Dedifferentiated amniotic fluid mesenchymal stem cell (primary cell): ENCODE data around the gene FAM83F.
A peak's percentile ranks its signal among the peaks of the same experiment; 100 is the strongest.

Source experiments
- DNase-seq: peaks from one replicate; pipeline ENCODE4 v3.0.0-alpha.2; 2016; ENCODE audit errors: extremely low spot score

FAM83F gene

DNA sequence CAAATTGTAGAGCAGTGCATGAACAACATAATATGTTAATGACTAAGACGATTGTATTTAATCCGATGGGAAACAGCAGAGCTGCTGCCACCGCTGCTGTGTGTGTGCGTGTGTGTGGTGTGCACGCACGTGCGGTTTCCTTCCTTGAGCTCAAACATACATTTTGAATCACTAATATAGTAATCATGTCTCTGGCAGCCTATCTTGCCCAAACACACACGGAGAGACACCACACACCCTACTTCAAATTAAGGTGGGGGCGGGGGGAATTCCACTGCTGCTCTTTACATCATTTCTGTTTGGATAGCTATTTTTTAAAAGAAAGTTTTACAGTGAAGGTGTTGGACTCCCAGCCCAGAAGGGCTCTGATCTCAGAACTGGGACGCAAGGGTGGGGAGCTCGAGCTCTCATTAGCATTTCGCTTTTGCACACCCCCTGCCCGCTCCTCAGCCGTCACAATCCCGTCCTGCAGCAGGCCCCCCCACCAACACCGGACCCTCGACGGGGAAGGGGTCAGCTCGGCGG, 651 bp upstream of the FAM83F start:
- DNase-seq: no peak

GRCh38 chr22:39995393-39996252, 869 bp downstream of the FAM83F start:
- DNase-seq: no peak

GRCh38 chr22:39996732-39997131, 2.0 kb downstream of the FAM83F start:
- DNase-seq: no peak

- DNase-seq: no peak
Measured at GRCh38 chr22:39997421-39997820, 2.7 kb downstream of the FAM83F start.

DNA sequence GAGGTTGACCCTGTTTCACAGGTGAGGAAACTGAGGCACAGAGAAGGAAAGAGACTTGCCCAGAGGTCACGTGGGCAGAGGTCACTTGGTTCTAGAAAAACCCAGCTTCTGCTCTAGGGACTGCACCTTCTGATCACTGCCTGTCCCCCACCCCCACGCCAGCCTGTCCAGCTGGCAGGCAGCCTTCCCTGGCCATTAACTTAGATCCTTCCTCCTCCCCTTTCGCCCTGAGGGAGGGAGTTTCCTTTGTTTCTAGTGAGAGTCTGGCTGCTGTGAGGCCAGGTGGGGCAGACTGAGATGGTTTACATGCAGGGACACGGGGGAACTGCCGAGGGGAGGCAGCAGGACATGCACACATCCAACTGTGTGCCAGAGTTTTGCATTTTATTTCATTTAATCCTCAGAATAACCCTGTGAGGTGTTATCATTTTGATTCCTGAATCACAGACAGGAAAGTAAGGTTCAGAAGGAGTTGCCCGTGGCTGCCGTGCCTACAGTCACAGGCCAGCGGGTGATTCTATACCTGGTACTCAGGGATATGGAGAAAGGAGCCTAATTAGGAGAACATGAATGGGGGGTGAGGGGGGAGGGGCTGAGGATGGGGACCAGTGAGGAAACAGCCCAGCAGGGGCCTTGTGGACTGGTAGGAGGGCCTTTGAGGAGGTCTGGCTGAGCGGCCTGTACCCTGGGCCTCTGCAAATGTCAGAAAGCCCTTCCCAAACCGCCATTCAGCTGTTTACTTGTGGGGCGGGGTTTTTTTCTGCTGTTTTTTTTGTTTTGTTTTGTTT, 3.4 kb downstream of the FAM83F start:
- no peak for DNase-seq

DNA sequence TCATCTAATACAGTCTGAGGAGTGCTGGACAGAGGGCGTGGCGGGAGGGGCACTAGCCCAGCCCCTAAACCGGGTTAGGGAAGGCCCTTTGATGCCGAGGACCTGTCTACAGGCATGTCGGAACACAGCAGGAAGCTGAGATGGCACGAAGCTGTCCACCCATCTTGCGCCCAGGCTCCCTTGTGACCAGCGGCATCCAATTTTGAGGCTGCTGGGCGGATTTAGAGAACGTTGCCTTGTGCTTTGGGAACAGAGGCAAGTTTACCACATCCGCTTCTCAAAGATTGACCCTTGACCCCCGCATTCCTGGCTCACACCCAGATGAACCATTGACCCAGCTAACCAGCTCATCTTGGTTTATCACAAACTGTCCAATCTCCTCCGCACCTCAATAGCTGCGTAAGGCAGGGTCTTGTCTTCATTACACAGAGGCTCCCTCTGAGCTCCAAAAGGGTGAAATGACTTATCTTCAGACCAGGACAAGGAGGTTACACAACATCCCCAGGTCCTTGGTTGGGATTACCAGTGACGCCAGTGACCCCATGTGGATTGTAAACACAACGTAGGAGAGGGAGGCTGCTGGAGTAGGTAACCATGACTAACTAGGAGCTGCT, 4.5 kb downstream of the FAM83F start:
- no peak for DNase-seq

GRCh38 chr22:40000171-40000570, 5.4 kb downstream of the FAM83F start:
- no peak for DNase-seq

DNA sequence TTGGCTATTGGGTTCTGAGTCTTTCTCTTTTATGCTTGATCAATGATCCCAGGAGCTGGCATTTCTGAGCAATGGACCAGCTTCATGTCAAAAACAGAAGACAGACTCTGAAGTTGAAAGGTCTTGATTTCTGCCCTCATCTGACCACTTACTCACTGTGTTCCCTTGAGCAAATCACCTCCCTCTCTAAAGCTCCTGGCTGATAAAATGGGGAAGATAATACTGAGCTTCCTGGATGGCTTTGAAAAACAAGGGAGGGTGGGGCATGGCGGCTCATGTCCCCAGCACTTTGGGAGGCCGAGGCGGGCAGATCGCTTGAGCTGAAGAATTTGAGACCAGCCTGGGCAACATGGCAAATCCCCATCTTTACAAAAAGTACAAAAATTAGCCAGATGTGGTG, 6.4 kb downstream of the FAM83F start:
- no peak for DNase-seq

GRCh38 chr22:40001800-40002577, 7.2 kb downstream of the FAM83F start:
- DNase-seq: peak; percentile 38

DNA sequence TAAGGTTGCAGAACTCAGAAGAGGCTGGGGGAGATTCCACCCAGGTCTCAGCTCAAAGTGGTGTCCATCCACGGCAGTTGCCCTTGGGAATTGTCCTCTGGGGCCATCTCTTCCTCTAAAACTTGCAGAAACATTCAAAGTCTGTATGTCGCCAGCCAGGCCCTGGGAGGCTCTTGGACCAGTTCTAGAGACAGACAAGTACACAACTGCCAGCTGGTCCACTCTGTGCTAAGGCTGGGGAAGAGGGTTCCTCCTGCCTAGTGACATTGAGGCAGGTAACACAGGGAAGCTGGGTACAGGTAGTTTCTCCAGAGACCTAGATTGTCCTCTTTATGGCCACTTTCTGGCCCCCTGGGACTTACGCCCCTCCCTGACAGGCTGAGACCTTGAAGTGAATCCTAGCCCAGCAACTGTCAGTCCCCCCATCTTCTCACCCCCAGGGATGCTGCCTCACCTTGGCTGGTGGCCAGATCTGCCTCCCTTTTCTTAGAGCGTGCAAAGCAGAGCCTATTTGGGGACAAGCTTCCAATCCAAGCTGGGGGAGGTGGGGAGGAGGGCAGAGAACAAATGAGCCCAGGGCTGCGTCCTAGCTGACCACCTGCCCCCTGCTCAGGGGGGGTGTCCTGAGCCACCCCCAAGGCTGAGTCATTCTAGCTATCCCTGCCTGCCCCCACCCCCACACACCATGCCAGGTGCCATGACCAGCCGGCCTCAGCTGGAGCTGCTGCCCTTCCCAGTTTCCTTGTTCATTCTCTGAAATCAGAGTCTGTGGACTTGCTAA, 8.4 kb downstream of the FAM83F start:
- DNase-seq: no peak

- DNase-seq: no peak
Measured at GRCh38 chr22:40004836-40005235, 10.1 kb downstream of the FAM83F start.

GRCh38 chr22:40006641-40007040, 11.9 kb downstream of the FAM83F start:
- DNase-seq: no peak

DNA sequence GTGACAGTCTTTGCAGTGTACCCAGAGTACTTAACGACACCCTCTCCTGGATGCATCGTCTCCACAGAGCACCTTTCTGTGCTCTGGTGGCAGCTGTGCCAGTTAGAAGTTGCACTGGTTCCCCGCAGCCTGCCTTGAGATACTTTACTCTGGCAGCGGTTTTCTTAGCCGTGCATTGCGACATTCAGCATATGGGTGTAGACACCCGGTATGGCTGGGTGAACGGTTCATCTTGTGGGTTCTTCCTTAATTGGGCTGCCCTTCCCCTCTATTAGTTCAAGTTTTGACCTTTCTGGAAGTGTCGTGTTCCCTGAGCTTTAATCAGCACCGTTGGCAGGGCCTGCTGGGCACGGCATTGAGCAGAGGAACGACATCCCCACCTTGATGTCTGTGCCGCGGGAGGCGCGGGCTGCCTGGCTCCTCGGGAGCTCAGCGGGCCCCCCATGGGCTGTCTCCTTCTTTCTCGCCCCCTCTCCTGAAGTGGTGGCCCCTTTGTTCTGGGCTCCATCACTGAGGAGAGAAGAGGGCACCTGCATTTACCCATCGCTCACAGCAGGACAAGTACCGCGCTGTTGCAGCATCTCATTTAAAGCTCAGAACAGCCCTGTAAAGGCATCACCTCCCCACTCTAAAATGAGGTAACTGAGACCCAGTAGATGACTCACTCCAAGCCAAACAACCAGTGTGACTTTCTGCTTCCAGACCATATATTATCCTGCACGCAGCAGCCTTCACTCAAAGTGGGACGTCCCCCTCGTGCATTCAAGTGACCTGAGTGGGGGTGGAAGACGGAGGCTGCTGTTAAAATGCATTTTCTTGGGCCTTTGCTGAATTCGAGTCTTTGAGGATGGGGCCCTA, 13.3 kb downstream of the FAM83F start:
- no peak for DNase-seq

GRCh38 chr22:40008726-40009291, 14.1 kb downstream of the FAM83F start:
- no peak for DNase-seq

DNA sequence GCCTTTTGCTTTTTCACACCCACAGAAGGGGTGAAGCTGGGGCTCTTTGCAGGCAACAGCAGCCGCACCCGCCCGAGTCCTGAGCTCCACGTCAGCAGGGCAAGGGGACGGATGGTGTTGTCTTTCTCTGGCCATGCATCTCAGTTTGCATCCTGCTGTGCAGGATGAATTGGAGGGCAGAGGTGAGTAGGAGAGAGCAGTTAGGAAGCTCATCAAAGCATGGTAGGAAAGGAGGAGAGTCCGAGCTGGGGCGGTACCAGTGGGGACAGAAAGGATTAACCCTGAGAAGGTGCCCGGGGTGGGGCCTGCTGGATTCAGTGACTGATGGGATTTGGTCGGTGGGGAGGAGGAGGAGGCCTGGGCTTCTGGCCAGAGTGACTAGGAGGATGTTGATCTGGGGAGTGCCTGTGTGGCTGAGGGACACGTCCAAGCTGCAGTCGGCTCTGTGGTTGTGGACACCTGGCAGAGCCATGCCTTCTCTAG, 14.6 kb downstream of the FAM83F start:
- no peak for DNase-seq

DNA sequence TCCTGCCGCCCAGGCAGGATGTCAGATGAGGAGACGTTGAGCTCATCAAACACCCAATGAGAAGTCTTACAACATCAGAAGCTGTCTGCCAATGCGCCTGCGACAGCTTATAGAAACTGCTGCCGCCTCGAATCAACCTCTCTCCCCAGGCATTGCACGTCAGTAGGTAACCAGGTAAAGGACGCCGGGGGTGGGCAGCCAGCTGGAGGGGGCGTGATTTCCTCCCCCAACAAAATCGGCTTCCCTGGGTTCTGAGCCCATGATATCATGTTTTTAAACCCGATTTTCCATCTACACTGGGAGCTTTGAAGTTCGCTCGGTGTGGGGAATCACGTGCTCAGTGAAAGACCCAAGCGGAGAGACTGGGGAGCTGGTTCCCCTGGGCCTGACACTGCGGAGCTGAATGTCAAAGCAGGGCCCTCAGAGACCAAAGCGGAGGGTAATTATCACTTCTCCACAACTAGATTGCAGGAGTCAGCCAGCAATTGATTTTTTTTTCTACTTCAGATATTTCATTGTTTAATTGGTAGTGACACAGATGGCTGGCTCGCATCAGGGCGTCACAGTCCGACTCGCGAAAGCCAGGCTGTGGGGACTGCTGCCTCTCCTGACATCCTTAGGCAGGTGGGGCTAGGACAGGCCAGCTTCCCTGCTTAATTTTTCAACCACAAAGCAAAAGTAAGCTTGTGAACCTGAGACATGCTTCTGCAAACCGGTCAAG, 15.4 kb downstream of the FAM83F start:
- DNase-seq: no peak

- DNase-seq: no peak
Measured at GRCh38 chr22:40010746-40011145, 16.0 kb downstream of the FAM83F start.

DNA sequence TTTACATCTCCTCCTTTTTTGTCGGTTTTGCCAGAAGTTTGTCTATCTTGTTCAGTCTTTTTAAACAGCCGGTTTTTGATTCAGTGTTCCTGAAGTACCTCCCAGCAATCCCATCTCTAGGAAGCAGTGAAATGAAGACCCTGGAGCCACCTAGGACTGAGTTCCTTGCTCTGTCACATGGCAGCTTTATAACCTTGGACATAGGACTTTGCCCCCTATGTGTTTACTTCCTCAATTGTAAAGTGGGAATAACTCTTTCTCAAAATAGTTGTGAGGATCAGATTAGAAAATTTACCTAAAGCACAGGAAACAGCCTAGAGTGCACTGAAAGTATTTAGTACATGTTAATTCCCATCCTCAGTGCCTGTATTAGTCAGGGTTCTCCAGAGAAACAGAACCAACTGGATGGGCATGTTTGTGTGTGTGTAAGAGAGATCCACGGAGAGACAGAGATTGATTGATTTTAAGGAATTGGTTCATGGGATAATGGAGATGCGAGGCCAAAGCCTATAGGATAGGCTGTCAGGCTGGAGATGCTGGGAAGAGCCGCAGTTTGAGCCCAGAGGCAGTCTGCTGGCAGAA, 20.0 kb downstream of the FAM83F start:
- no peak for DNase-seq
